PC-9 (cell line): ENCODE measurements around the gene STXBP3. TPM values are rescaled to one million over a fixed set of nuclear protein-coding genes. Genes with fewer than 3 reads are reported as not detected.

Source experiments
- BruUV-seq: library from RNA; stranded (reverse); fragments of 400-500 nt; replicated peaks from 2 replicates; lab custom pipeline; 2021; lab: Mats Ljungman, UMichigan
- CTCF ChIA-PET: fragments of 300-600 bp; sonication (Branson Sonifier 250); formaldehyde crosslinking; loops from one replicate; lab custom pipeline; 2022; ENCODE audit warnings: antibody characterized with exemption; lab: Charles Lee
- POLR2A ChIA-PET: fragments of 300-600 bp; sonication (Branson Sonifier 250); formaldehyde crosslinking; loops from one replicate; lab custom pipeline; 2022; ENCODE audit warnings: antibody characterized with exemption; ENCODE audit not compliant: unreplicated experiment; lab: Charles Lee
- DNase-seq, 2 experiments: peaks; one replicate each; pipeline versions ENCODE4 v3.0.0 to v3.0.0-alpha.2; 2015 to 2022; ENCODE audit warnings: mixed read lengths in 1 of 2
- H2AFZ ChIP-seq: fragments of 200-600 bp; sonication (generic); 2 replicates; pipeline ENCODE4 v1.8.1; 2017; ENCODE audit warnings: antibody characterized with exemption
- H3F3A ChIP-seq: fragments of 200-600 bp; sonication (generic); 2 replicates; pipeline ENCODE4 v1.8.1; 2017; ENCODE audit warnings: antibody characterized with exemption, mild to moderate bottlenecking, low read depth; ENCODE audit not compliant: insufficient read depth
- H3K27ac ChIP-seq: fragments of 200-600 bp; sonication (generic); 2 replicates; pipeline ENCODE4 v1.6.1; 2016; ENCODE audit warnings: mixed run types
- H3K27me3 ChIP-seq: fragments of 200-600 bp; sonication (generic); 2 replicates; pipeline ENCODE4 v1.6.1; 2016; ENCODE audit warnings: low read depth, mixed run types; ENCODE audit not compliant: insufficient read depth
- H3K36me3 ChIP-seq: fragments of 200-600 bp; sonication (generic); 2 replicates; pipeline ENCODE4 v1.6.1; 2016; ENCODE audit warnings: low read depth, mixed run types
- H3K4me1 ChIP-seq: fragments of 200-600 bp; sonication (generic); replicated peaks from 2 replicates; pipeline ENCODE4 v1.6.1; 2016; ENCODE audit warnings: mixed run types; ENCODE audit not compliant: insufficient read depth
- H3K4me2 ChIP-seq: fragments of 200-600 bp; sonication (generic); 2 replicates; pipeline ENCODE4 v1.6.1; 2017; ENCODE audit warnings: mixed run types
- H3K4me3 ChIP-seq: fragments of 200-600 bp; sonication (generic); 2 replicates; pipeline ENCODE4 v1.6.1; 2016; ENCODE audit warnings: mixed run types
- H3K79me2 ChIP-seq: fragments of 200-600 bp; sonication (generic); 2 replicates; pipeline ENCODE4 v1.6.1; 2017; ENCODE audit warnings: low read depth, mixed run types
- H3K9me2 ChIP-seq: fragments of 200-600 bp; sonication (generic); 2 replicates; pipeline ENCODE4 v1.8.1; 2017; ENCODE audit warnings: mild to moderate bottlenecking; ENCODE audit not compliant: insufficient read depth
- H3K9me3 ChIP-seq: fragments of 200-600 bp; sonication (generic); 2 replicates; pipeline ENCODE4 v1.8.1; 2016; ENCODE audit warnings: low read depth; ENCODE audit not compliant: insufficient read depth
- H4K20me1 ChIP-seq: fragments of 200-600 bp; sonication (generic); 2 replicates; pipeline ENCODE4 v1.8.1; 2017; ENCODE audit not compliant: insufficient read depth
- CTCF ChIP-seq: fragments of 200-600 bp; sonication (generic); conservative IDR thresholded peaks from 2 replicates; pipeline ENCODE4 v1.6.1; 2017; ENCODE audit warnings: mixed run types, antibody characterized with exemption, mild to moderate bottlenecking, moderate library complexity
- EZH2 ChIP-seq: fragments of 200-600 bp; sonication (generic); IDR thresholded peaks from 2 replicates; pipeline ENCODE4 v1.8.0; 2017; ENCODE audit warnings: antibody characterized with exemption, low read depth
- intact Hi-C: fragments of 100-400 bp; cut with micrococcal nuclease; formaldehyde crosslinking; loops from one replicate; pipeline ENCODE4 v1.10.0; 2022; ENCODE audit not compliant: unreplicated experiment
- total RNA-seq: library from RNA; stranded (reverse); gene quantifications from 2 replicates; pipeline ENCODE4 v1.2.3, GENCODE V29; 2021

The STXBP3 gene
- total RNA-seq, 1 experiment from 2014 or later: 37.0 TPM

GRCh38 chr1:108858230-108858950, 111.9 kb downstream of the STXBP3 start:
- intact Hi-C loops: no loop called here
- Histone ChIP-seq H3K36me3 (no peaks in the 10 kb centered on the region), H3K4me3 (no peak overlapping the region), H3K79me2 (no peaks in the 10 kb centered on the region), H4K20me1 (no peaks in the 10 kb centered on the region), H3K27me3 (no peaks in the 10 kb centered on the region), H3K27ac (no peak overlapping the region), H3K9me3 (no peaks in the 10 kb centered on the region), H3F3A (no peaks in the 10 kb centered on the region), H3K4me1 (no peaks in the 10 kb centered on the region), H2AFZ (no peak overlapping the region), H3K9me2 (no peaks in the 10 kb centered on the region), H3K4me2 (no peak overlapping the region)
- TF ChIP-seq EZH2: no peak
- TF ChIP-seq CTCF: no peak
- no TSS peak for BruUV-seq
- ChIA-PET CTCF (no interaction called here), POLR2A (no interaction called here)
- DNase-seq: no peak

Other genes starting within 250 kb of the STXBP3 start
- 31.6 and 31.9 TPM in 2 replicates for gene EEIG2, start 186.6 kb upstream of the STXBP3 start, total RNA-seq
- gene HENMT1, start 85.6 kb upstream of the STXBP3 start, total RNA-seq: 17.9 and 21.5 TPM in 2 replicates
- 38.0 and 48.9 TPM in 2 replicates for gene PRPF38B, start 54.4 kb upstream of the STXBP3 start, total RNA-seq
- 0.20 TPM in 1 of 2 replicates, not detected in the other for gene FNDC7, start 33.8 kb upstream of the STXBP3 start, total RNA-seq
- gene AKNAD1, start 110.4 kb downstream of the STXBP3 start, total RNA-seq: not detected in 2 replicates
- 51.5 and 51.7 TPM in 2 replicates for gene GPSM2, start 130.3 kb downstream of the STXBP3 start, total RNA-seq
- 23.7 and 30.1 TPM in 2 replicates for gene CLCC1, start 216.8 kb downstream of the STXBP3 start, total RNA-seq